NOMO-1 (cell line): Measurements from ENCODE around the gene CAPN5.
"Not testable (repeated sequence)": the region's sequence is repeated elsewhere in the genome, so short reads cannot be mapped to it uniquely, and the experiment has no call there.

Experiments used
- DNase-seq, 2 experiments: peaks; one replicate each; lab custom pipeline; 2025; ENCODE audit not compliant: unreplicated experiment in 2 of 2; lab: John Stamatoyannopoulos, UW

Gene CAPN5

GRCh38 chr11:77094841-77095365, 28.1 kb downstream of the CAPN5 start:
- no peak for DNase-seq

GRCh38 chr11:77095551-77096490, 29.1 kb downstream of the CAPN5 start:
- no peak for DNase-seq

- no peak for DNase-seq
Observed at GRCh38 chr11:77096591-77097019, 29.8 kb downstream of the CAPN5 start.

GRCh38 chr11:77097180-77097579, 30.4 kb downstream of the CAPN5 start:
- DNase-seq: not testable (repeated sequence)

- no peak for DNase-seq
Observed at GRCh38 chr11:77100166-77101042, 33.6 kb downstream of the CAPN5 start.

- DNase-seq: peak; percentile 12 to 37
Observed at GRCh38 chr11:77101043-77101537, 34.3 kb downstream of the CAPN5 start.

GRCh38 chr11:77102246-77103210, 35.8 kb downstream of the CAPN5 start, which contains the start of gene OMP:
Gene OMP, plus strand, starts transcription at chr11:77102840. Its CDS starts 0 bp downstream, at chr11:77102840.
- DNase-seq: no peak

GRCh38 chr11:77103319-77103718, 36.5 kb downstream of the CAPN5 start:
- no peak for DNase-seq

DNA sequence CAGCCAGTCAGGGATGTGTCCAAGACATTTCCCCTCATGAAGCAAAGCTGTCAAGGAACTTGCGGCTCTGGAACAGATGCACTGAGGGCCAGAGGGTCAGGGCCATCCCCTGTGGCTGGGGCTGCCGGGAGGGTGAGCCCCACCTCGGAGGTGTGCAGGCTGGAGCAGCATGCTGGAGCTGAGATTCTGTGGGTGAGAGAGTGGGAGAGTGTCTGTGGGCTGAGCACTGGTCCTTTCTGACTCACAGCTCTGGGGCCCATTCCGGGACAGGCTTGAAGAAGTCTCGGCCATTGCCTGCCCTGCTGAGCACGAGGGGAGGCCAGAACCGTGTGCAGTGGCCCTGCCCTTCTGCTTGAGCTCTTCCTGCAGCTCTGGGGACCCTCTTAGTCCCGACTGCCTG, 38.0 kb downstream of the CAPN5 start:
- no peak for DNase-seq

DNA sequence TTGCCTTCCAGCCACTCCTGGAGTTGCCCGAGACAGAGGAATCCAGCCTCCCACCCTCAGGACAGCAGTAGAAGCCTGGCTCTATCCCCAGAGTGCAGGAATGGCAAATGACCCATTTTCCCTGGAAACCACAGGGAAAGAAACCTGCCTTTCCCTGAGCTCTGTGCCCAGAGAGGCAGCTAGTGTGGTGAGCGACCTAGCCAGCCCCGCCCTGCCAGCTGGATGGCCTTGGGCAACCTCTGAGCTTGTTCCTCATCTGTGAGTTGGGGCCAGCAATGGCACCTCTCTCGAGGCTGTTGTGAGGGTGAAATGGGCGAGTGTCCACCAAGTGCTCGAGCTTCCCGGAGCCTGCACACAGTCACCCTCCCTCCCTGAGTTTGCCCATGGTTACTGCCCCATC, 39.5 kb downstream of the CAPN5 start:
- peak; percentile 1 to 14 for DNase-seq

GRCh38 chr11:77106759-77107158, 40.0 kb downstream of the CAPN5 start:
- DNase-seq: no peak

DNA sequence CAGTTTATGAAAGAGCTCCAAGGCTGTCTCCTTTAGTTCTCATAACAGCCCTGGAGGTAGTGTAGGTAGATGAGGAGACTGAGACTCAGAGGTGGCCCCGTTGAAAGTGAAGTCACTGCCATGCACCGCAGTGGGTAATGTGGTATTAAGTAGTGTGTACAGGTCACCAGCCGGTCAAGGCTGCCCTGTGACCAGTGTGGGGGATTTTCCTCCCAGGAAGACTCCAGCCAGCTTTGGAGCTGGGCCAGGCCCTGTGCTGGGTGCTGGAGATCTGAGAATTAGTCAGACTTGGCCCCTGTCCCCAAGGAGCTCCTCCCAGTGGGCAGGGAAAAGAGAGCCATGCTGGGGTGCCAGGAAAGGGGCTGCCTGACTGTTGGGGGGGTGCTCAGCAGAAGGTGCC, 41.2 kb downstream of the CAPN5 start:
- DNase-seq: no peak

DNA sequence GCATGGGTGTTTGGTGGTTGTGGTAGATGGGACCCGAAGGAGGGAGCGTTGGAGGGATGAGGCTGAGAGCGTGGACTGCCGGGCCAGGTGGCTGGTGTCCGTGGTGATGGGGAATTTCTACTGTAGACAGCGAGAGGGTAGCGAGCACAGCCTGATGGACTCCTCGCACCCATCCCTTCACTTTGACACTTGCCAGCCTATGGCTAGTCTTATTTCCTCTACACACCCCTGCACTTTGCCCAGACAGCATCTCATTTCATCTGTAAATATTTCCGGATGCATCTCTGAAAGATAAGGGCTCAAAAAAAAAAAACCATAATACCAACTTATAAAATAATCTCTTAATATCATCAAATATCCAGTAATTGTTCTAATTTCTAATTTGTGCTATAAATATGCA, 41.7 kb downstream of the CAPN5 start:
- no peak for DNase-seq

DNA sequence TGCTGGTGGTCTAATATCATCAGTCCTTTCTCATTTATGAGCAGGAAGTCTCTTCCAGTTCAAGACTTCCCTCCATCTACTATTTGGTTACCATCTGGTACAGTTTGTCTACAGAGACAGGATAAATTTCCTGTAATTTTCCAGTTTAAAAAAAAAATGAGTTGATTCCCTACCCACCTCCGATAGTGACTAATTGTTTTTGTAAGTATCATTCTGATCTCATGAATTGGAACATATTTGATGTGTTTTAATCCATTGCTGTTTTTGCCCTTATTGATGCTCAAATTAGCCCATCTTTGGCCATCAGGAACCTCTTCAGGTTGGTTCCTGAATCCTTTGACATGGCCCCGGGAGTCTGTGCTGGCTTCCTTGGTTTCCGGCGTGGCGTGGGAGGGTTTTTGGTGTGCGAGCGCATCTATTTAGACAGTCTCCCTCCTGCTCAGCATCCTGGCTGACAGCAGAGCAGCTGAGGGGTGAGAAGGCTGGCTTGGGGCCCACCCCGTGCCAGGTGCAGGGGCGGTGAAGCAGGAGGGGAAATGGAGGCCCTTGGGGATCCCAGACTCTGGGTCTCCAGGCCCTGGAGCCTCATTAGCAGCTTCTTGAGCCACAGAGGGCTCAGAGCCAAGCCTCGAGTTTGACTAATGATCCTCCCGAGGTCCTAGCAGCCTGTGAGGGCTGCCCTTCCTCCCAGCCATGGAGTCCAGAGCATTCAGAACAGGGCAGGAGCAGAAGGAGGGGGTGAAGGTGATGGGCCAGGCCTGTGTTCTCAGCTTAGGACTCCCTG, 42.7 kb downstream of the CAPN5 start:
- no peak for DNase-seq

- no peak for DNase-seq
Observed at GRCh38 chr11:77110836-77111235, 44.1 kb downstream of the CAPN5 start.

- no peak for DNase-seq
Observed at GRCh38 chr11:77111277-77111676, 44.5 kb downstream of the CAPN5 start.

- no peak for DNase-seq
Observed at GRCh38 chr11:77111946-77112345, 45.2 kb downstream of the CAPN5 start.

DNA sequence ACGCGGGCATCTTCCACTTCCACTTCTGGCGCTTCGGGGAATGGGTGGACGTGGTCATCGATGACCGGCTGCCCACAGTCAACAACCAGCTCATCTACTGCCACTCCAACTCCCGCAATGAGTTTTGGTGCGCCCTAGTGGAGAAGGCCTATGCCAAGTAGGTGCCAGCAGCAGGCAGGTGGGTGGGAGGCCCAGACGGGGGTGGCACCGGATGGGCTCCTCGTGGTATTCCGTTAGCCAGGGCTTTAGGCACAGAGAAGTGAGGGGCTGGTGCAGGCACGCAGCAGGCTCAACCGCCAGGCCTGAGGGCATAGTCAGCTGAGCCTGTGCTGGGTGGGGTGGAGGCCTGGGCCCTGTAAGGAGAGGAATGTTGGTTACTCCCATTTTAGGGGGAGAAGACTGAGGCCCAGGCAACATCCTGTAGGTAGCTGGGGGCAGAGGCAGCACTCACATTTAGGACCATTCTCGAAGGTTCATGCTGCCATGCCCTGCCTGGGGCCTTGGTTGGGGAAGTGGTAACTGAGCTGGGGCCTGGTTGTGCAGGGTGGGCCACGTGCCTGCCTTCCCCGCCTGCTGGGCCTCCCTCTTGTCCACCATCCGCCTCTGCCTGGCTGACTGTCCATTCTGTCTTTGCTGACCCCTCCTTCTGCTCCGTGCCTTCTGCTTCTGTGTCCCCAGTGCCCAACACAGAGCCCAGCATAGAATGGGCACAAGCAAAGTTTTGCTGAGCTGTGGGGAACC, 46.0 kb downstream of the CAPN5 start:
- no peak for DNase-seq
